Psoas muscle (tissue), 8 donors: Measurements from ENCODE around the gene PRELP. TPM values are rescaled to one million over a fixed set of nuclear protein-coding genes. Genes with fewer than 3 reads are reported as not detected.

Experiments
- ATAC-seq, 4 donors: fragments of 200-7000 bp; cut with Tn5 transposase; one replicate each; pipeline ENCODE4 v1.9.1; 2020; ENCODE audit warnings: moderate library complexity in 3 of 4, mild to moderate bottlenecking in 2 of 4
- DNase-seq, 2 donors: peaks; one replicate each; pipeline ENCODE4 v3.0.0-alpha.2; 2020
- H3K27ac ChIP-seq: fragments of 200-600 bp; one replicate; pipeline ENCODE4 v1.8.0; 2022
- H3K27me3 ChIP-seq, 3 donors: fragments of 200-600 bp in 1 of 3; one replicate each; pipeline versions ENCODE4 v1.6.1 to v1.8.0; 2013 to 2022; ENCODE audit warnings: low read length in 2 of 3, mild to moderate bottlenecking in 2 of 3, moderate library complexity in 1 of 3; ENCODE audit not compliant: insufficient read depth in 3 of 3
- H3K36me3 ChIP-seq, 2 donors: fragments of 200-600 bp in 1 of 2; one replicate each; pipeline versions ENCODE4 v1.6.1 to v1.8.0; 2013 to 2022; ENCODE audit warnings: low read depth in 1 of 2, mild to moderate bottlenecking in 1 of 2, moderate library complexity in 1 of 2; ENCODE audit not compliant: insufficient read depth in 1 of 2
- H3K4me1 ChIP-seq: fragments of 200-600 bp; one replicate; pipeline ENCODE4 v1.8.0; 2022
- H3K4me3 ChIP-seq: fragments of 200-600 bp; one replicate; pipeline ENCODE4 v1.8.0; 2022; ENCODE audit warnings: mild to moderate bottlenecking
- H3K9me3 ChIP-seq: fragments of 200-600 bp; one replicate; pipeline ENCODE4 v1.8.0; 2022
- CTCF ChIP-seq: fragments of 200-600 bp; IDR thresholded peaks from one replicate; pipeline ENCODE4 v1.8.0; 2022; ENCODE audit warnings: antibody characterized with exemption
- WGBS, 3 donors: extraction: QIAGEN DNeasy Blood & Tissue Kit; methylation state at CpG; one replicate each; pipeline versions ENCODE4 v1.1.6 to v1.1.7; 2013; 5-methylcytosine and 5-hydroxymethylcytosine counted together
- intact Hi-C, 2 donors: fragments of 100-400 bp; cut with DNase I; formaldehyde crosslinking; loops; one replicate each; pipeline versions ENCODE4 v1.11.0 to v1.14.2; 2022
- polyA plus RNA-seq, 3 donors: library from polyadenylated mRNA; stranded (reverse); fragments of 200-250 nt; gene quantifications; one replicate each; pipeline ENCODE4 v1.2.3, GENCODE V29; 2013
- total RNA-seq, 4 donors: library from RNA; stranded (reverse); fragmentation: NEBNext Ultra II Directional in 2 of 4; extraction: Animal tissue kit (Norgen Biotek cat#: 25700) in 2 of 4; gene quantifications; one replicate each; pipeline versions ENCODE4 v1.2.1 to v1.2.4, GENCODE V29; 2021 to 2023
- donor health status: healthy with polysubstance abuse.
- donor health status: DM: no; HTN: no; CAD: no; lungs with moderate emphysema.
- donor health status: Bipolar disorder and iron deficiency.
- donor health status: healthy.
- donor health status: DM: yes; HTN: yes; CAD: no.
- donor health status: DM: no; HTN: no; CAD: no.
- donor health status: DM: no; HTN: no; CAD: no.
- donor health status: DM: yes; HTN: yes; CAD: no.

The PRELP gene
- total and polyA plus RNA-seq, 7 donors: 3.0 to 20.6 (median 6.6) TPM

- TF ChIP-seq CTCF: no peak
- Histone ChIP-seq H3K4me3 (no peak overlapping the region), H3K27ac (no peak overlapping the region), H3K27me3 (no peaks in the 10 kb centered on the region), H3K36me3 (no peaks in the 10 kb centered on the region), H3K9me3 (no peaks in the 10 kb centered on the region), H3K4me1 (peaks cover 19% of the 10 kb centered on the region)
- 50 to 84% (median 57%) methylated on average over 1 of the region's 1 CpG for WGBS, 3 donors
- DNase-seq (no peak), ATAC-seq (no peak)
- intact Hi-C loops: loop anchor here (5.0 to 10.0 kb wide), 3 partner anchors 108 to 266 kb away; partner anchors contain the start of gene ATP2B4 (in 1 of the 2)
Measured at GRCh38 chr1:203509135-203509534, 33.5 kb downstream of the PRELP start.

DNA sequence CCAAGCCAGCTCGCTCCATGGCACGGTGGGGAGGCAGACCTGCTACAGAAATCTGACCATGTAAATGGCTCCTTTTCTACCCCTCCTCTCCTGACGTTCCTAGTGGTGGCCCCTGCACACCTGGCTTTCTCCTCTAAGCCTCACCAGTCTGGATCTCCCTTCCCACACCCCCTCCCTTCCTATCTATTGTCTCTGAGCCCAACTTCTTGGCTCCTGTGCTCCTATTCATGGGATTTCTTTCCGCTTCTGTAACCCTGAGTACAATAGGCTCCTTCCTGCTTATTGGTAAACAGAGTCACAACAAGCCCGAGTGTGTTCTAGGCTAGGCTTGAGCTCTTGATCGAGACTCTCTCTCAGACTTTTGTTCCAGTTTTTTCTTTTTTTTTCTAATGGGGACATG is 35.9 kb downstream of the PRELP start:
- Histone ChIP-seq H3K4me3 (no peak overlapping the region), H3K9me3 (no peaks in the 10 kb centered on the region), H3K4me1 (peaks cover 13% of the 10 kb centered on the region), H3K27ac (peak overlapping the region; percentile 41), H3K36me3 (no peaks in the 10 kb centered on the region), H3K27me3 (no peaks in the 10 kb centered on the region)
- ATAC-seq (peak in 2 of 4 donors; percentile 19 to 32), DNase-seq (no peak)
- intact Hi-C loops: no loop called here
- 68 to 74% (median 70%) methylated on average over 6 of the region's 6 CpGs for WGBS, 3 donors
- TF ChIP-seq CTCF: no peak

GRCh38 chr1:203511930-203512329 is 36.3 kb downstream of the PRELP start:
- Histone ChIP-seq H3K36me3 (no peaks in the 10 kb centered on the region), H3K27me3 (no peaks in the 10 kb centered on the region), H3K27ac (peak overlapping the region; percentile 41), H3K9me3 (no peaks in the 10 kb centered on the region), H3K4me3 (no peak overlapping the region), H3K4me1 (peaks cover 13% of the 10 kb centered on the region)
- intact Hi-C loops: no loop called here
- no peak for TF ChIP-seq CTCF
- 66 to 82% (median 80%) methylated on average over 4 of the region's 4 CpGs for WGBS, 3 donors
- ATAC-seq: no peak
- no peak for DNase-seq

GRCh38 chr1:203512517-203512847 is 36.9 kb downstream of the PRELP start:
- Histone ChIP-seq H3K27ac (peak overlapping the region; percentile 41), H3K9me3 (no peaks in the 10 kb centered on the region), H3K36me3 (no peaks in the 10 kb centered on the region), H3K4me3 (no peak overlapping the region), H3K4me1 (peaks cover 8% of the 10 kb centered on the region), H3K27me3 (no peaks in the 10 kb centered on the region)
- intact Hi-C loops: no loop called here
- TF ChIP-seq CTCF: no peak
- ATAC-seq (no peak), DNase-seq (no peak)
- WGBS, 3 donors: 54 to 83% (median 57%) methylated on average over 1 of the region's 1 CpG

- TF ChIP-seq CTCF: no peak
- intact Hi-C loops: no loop called here
- H3K36me3 ChIP-seq: no peaks in the 10 kb centered on the region
- 64 to 67% (median 65%) methylated on average over 10 of the region's 10 CpGs for WGBS, 3 donors
- H3K27ac ChIP-seq: peak overlapping the region; percentile 41
- DNase-seq (peak in 1 of 2 donors; percentile 56), ATAC-seq (peak; percentile 62 to 78 (median 67))
- H3K9me3 ChIP-seq: no peaks in the 10 kb centered on the region
- H3K4me3 ChIP-seq: no peak overlapping the region
- peaks cover 7% of the 10 kb centered on the region for H3K4me1 ChIP-seq
- no peaks in the 10 kb centered on the region for H3K27me3 ChIP-seq
Measured at GRCh38 chr1:203512848-203513584, 37.4 kb downstream of the PRELP start.
